HG02678 (cell line): Measurements from ENCODE around the gene CAPN2.
"Not testable (repeated sequence)": the region's sequence is repeated elsewhere in the genome, so short reads cannot be mapped to it uniquely, and the experiment has no call there.

Experiments
- ATAC-seq: cut with Tn5 transposase; IDR thresholded peaks from one replicate; pipeline ENCODE4 v1.9.1; 2021; ENCODE audit warnings: mild to moderate bottlenecking, moderate library complexity; ENCODE audit not compliant: unreplicated experiment

The CAPN2 gene

GRCh38 chr1:223784541-223784940, 72.2 kb downstream of the CAPN2 start:
- ATAC-seq = no peak

- ATAC-seq = no peak
Measured at GRCh38 chr1:223785808-223786207, 73.5 kb downstream of the CAPN2 start.

GRCh38 chr1:223788746-223789415, 76.5 kb downstream of the CAPN2 start:
- no peak for ATAC-seq

DNA sequence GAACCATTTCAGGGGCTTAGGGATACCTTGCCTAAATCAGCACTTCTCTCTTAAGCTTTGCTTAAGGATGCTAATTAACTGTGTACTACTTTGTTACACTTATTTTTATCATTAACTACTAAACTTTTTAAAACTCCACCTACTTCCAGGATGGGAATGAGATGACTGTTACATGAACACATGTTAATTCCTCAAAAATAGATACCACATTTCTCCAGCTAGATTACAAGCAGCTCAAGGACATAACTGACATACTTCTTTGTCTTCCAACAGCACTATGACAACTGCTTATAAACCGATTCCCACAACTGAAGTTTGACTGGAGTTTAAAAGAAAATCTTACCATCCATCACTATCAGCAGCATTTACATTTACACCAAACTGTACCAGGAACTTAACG, 79.7 kb downstream of the CAPN2 start:
- ATAC-seq = no peak

DNA sequence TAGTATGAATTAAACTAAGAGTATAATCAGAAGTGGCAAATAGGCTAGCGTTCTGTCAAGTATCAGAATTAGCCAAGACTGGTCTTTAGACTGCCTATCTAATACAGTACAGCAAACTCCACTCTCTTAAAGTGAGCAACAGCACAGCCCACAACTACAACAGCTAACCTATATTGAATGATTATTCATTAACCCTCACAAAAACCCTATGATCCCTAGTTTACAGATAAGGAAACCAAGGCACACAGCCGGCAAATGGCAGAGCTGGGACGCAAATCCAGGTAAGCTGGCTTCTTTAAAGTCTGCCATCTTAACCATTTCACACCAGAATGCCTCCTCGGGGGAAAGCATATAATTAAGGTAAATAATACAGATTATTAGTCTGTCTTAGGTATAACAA, 81.4 kb downstream of the CAPN2 start:
- ATAC-seq = no peak

GRCh38 chr1:223794136-223794880, 82.0 kb downstream of the CAPN2 start:
- ATAC-seq = no peak

DNA sequence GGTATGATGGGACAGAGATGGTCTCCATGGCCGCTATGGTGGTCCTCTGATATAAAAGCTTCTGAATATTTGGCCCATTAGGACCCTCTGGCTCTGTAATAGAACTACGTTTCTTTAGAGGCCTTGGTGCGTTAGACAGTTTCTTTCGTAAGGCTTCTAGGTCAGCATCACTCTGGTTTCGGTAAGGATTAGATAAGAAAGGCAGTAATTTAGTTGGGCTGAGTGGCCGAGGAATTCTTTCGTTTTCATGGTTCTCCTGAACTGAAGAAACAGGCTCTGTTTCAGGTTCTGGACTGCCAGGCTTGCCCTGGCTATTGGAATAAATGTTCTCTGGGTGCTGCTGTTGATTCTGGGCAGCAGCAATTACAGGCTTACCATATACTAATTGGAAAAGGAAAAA, 83.9 kb downstream of the CAPN2 start:
- no peak for ATAC-seq

DNA sequence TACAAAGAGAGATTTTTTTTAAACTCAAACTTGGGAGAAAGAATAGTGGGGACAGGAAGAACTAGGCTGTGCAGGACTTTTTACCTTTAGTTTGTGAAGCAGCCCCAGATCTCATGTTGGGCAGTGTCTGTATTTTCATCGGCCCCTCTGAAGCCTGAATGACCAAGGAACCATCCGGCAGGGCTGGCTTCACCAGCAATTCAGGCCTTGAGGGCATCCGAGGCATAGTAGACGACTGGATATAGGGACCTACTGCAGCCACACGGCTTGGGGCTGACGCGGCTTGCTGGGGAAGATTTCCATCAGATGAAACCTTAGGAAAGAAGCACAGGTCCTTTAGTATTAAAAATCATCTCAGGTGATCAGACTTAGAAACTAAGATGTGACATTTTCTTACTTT, 89.7 kb downstream of the CAPN2 start:
- no peak for ATAC-seq

DNA sequence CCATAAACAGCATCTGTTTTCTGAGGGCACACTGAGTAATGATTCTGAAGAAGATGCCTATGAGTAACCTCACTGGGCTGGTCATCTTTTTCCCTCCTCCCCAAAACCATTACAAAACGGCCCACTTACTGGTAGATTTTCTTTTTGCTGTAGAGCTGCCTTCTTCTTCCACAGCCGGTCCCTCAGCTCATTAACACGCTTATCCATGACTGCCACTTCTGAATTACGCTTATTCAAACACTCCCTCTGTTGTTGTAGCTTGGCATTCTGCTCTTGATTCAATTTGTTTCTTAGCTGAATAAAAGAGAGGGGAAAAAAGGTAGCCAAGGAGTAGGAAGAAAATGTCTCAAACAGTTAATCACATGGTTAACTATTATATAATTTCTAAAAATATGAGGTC, 90.3 kb downstream of the CAPN2 start:
- ATAC-seq = no peak

DNA sequence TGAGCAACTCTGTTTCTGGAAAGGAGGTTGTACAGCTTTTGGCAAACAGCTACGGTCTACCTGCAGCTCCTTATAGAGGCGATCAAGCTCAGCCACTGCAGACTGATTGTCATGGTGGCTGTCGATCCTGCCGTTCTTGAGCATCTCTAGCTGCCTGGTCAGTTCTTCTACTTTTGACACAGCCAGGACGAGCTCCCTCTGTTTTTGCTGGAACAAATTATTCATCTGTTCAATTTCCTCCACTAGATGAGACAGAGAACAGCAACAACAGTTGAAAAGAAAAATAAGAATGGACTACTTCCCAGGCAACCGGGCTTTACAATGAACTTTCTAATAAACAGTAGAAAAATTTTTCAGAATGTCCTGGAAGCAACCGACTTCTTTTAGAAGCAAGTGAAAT, 90.9 kb downstream of the CAPN2 start:
- ATAC-seq = no peak

GRCh38 chr1:223809905-223810304, 97.6 kb downstream of the CAPN2 start:
- ATAC-seq = not testable (repeated sequence)

- ATAC-seq = no peak
Measured at GRCh38 chr1:223810586-223810985, 98.2 kb downstream of the CAPN2 start.

DNA sequence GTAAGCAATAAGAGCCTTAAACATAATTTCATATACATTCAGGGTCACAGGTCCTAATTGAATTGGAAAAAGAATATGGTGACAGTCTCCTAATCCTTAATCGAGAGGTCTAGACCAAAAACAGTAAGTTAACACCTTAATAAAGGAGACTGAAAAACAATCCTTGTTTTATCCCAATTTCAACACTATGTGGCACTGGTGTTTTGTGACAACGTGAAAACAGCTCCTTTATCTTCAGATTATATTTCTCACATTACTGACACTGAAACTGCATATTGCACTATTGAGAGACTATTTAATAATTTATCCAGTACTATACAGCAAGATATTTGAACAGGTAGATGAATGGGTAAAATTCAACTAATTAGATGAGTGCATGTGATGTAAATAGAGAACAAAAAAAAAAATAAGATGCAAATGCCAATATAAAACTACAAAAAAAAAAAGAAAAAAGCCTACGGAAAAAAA, 99.3 kb downstream of the CAPN2 start:
- ATAC-seq = no peak

GRCh38 chr1:223813645-223814044, 101.3 kb downstream of the CAPN2 start:
- no peak for ATAC-seq

GRCh38 chr1:223815020-223815853, 102.9 kb downstream of the CAPN2 start:
- no peak for ATAC-seq

GRCh38 chr1:223815865-223816264, 103.5 kb downstream of the CAPN2 start:
- ATAC-seq = no peak

DNA sequence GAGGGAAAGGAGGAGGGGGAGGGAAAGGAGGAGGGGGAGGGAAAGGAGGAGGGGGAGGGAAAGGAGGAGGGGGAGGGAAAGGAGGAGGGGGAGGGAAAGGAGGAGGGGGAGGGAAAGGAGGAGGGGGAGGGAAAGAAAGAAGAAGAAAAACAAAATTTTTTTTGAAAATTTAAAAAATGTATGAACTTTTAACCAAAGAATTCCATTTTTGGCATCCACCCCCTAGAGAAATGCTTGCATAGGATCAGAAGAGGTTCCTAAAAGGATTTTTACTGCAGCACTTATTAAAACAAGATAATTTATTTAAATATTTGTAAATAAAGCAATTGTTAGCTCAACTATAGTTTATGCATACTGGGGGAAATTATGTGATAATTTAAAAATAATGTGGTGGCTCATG, 104.9 kb downstream of the CAPN2 start:
- not testable (repeated sequence) for ATAC-seq

DNA sequence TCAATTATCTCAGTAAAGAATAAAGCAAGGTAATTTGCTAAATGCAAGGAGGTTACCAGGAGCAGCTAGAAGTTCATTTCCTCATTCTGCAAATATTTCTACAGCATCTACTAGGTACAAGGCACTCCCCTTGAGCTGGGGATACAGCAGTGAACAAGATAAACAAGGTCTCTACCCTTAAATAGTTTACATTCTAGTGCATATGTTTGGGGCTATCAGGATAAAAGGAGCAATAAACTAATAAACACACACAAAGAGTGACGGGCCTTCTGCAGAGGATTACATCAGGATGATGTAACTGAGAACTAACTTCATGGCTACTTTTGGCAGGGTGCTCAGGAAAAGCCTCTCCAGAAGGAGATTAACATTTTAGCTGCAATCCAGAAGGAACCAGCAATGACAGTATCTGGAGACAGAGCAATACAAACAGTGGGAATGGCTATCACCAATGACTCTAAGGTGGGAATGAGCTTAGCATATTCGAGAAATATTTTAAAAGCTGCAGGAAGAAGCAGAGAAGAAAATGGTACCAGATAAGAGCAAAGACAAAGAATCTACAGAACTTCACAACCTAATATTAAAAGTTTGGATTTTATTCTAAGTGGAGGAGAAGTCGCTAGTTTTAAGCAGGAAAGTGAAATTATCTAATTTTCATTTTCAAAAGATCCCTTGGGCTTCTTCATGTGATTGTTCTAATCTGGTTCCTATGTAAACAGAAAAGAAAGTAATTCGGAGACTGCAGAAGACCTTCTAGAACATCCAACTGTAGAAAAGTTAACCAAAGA, 107.6 kb downstream of the CAPN2 start:
- ATAC-seq = no peak

DNA sequence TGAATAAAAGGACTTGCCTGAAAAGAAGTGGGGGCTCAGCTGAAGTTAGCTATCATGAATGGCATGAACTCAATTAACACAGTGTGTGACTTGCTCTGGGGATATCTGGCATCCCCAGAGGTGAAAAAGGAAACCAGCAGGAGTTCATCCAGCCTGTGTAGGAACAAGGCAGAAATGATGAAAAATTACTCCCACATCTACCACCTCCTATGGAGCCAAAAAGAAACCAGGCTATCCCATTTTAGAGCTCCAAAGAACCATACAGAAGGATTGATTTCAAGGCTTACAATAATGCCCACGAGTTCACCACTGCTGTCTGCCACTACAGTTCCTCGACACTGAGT, 108.1 kb downstream of the CAPN2 start:
- ATAC-seq = no peak

- ATAC-seq = no peak
Measured at GRCh38 chr1:223820971-223821370, 108.6 kb downstream of the CAPN2 start.

- ATAC-seq = no peak
Measured at GRCh38 chr1:223824287-223824686, 111.9 kb downstream of the CAPN2 start.
